Measurements from ENCODE around the gene GHRH.

DNA sequence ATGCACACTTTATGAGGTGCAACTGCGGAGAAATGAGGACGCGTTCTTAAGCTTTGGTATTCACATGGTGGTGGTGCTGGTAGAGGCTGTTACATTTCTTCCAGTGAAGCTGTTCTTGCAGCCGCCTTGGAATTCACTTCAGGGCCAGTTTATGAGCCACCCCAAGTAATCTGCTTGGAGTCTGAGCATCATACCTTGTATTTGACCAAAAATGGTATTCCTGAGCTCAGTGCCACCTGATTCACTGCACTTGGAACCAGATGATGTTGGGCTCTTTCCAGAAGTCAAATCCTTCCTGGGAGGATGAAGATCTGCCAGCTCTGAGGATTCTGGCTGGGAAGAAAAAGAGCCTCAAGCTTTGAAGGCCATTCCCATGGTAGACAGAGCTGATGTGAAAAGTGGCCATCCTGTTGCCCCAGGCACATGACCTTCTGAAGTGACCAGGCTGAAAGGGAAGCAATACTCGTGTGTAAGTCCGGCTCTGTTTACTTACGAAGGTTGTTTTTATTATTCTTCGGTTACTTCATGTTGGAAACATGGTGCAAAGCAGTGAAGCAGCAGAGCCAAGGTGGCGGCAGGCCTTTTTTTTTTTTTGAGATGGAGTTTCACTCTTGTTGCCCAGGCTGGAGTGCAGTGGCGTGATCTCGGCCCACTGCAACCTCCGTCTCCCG is 35.6 kb upstream of the GHRH start:
- TF ChIP-seq, protein P1, sequence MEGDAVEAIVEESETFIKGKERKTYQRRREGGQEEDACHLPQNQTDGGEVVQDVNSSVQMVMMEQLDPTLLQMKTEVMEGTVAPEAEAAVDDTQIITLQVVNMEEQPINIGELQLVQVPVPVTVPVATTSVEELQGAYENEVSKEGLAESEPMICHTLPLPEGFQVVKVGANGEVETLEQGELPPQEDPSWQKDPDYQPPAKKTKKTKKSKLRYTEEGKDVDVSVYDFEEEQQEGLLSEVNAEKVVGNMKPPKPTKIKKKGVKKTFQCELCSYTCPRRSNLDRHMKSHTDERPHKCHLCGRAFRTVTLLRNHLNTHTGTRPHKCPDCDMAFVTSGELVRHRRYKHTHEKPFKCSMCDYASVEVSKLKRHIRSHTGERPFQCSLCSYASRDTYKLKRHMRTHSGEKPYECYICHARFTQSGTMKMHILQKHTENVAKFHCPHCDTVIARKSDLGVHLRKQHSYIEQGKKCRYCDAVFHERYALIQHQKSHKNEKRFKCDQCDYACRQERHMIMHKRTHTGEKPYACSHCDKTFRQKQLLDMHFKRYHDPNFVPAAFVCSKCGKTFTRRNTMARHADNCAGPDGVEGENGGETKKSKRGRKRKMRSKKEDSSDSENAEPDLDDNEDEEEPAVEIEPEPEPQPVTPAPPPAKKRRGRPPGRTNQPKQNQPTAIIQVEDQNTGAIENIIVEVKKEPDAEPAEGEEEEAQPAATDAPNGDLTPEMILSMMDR (IDR thresholded peaks at IDR 0.05): no peak
- TF ChIP-seq POLR2A (IDR thresholded peaks at IDR 0.05): no peak
